Activated CD8-positive, alpha-beta memory T cell treated with anti-CD3 and anti-CD28 coated beads for 24 hours (primary cell): ENCODE results near the gene CELF1.

Experiments used
- DNase-seq: peaks from one replicate; pipeline ENCODE4 v3.0.0-alpha.2; 2020

The CELF1 gene

DNA sequence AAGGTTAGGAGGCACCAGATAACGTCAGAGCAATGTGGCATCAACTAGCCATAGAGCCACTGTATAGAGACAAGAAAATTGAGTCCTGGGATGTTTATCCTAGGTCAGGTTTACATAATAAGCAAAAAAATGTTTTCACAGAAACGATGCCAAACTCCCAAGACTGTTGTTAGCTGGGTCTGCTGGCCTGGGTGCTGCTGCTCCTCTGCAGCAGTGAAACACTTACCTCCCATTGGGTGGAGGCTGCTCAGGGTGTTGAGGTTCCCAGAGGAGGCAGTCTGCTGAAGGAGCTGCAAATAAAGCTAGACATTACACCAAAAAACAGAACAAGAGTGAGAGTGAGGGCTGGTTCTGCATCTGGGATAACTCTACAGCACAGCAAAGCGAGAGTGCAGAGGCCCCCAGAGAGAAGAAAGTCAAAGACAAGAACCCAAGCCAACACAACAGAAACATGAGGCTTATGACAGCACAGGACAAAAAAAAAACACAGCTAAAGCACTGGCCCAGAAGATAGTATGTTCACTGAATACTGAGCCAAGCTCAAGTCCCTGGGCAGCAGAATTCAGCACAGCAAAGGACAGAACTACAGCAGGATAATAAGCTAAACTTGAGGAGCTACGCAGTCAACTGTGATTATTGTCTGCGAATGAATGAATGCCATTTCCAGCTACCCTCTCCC is 74.1 kb downstream of the CELF1 start:
- DNase-seq = no peak

- DNase-seq = no peak
Measured at GRCh38 chr11:47477753-47478152, 75.2 kb downstream of the CELF1 start.

GRCh38 chr11:47477323-47477722 is 75.6 kb downstream of the CELF1 start:
- DNase-seq = no peak

DNA sequence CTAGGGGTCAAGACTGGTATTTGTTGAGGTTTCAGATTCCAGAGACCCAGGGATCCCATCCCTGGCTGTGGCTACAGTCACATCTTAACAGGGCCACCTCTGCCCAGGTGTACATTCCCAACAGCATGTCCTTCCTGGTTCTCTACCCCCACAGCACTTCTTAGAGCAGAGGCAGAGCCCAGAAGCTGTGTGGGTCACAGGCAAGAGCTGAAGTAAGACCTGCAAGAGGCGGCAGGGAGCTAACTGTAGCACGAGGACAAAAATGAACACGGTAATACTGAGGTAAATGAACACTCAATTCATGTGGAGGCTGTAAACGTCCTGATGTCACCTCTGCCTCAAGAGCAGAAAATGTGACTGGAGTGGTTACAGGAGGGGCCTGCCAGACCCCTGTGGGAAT is 82.3 kb downstream of the CELF1 start:
- DNase-seq = no peak

GRCh38 chr11:47469361-47470179 is 83.4 kb downstream of the CELF1 start:
- DNase-seq = no peak

DNA sequence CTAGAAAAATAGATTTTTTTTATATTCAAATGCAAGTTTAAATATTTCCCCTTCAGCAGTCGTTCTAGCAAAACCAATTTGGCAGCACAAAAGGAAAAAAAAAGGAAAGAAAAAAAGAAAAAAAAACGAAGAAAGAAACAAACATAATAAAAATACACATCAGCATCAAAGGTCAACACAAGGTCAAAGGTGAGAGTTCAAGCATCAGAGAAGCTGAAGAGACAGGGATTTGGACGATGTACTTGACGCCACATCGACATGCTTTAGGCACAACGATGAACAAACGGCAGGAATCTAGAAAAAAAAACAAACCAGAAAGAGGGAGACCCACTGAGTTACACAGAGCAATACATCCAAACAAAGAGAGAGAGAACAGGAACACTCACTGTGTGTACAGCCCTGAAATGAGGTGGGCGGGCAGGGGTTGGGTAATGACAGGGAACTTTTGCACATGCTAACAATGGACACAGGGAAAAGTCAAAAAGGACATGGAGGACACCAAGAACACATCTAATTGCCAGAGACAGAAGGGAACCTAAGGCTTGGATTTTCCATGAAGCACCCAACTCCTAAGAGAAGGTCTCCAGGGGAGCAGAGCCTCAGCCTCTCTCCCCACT is 84.2 kb downstream of the CELF1 start:
- no peak for DNase-seq

DNA sequence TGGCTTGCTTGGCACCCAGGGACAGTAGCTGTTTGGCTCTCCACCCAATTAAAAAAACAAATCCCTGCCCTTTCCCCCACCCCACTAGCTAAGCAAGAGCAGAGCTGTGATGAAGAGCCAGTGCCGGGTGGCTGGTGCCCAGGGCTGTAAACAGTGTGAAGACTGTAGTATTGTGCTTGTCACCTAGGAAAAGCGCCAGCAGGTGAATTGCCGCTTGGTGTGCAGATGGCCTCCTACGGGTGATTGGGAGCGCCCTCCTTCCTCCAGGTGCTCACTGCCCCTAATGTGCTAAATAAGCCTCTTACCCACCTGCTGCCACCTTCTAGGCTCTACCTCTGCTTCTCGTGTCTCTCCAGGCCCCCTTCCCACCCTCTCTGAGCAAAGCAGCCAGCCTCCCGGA is 85.6 kb downstream of the CELF1 start:
- DNase-seq = no peak

DNA sequence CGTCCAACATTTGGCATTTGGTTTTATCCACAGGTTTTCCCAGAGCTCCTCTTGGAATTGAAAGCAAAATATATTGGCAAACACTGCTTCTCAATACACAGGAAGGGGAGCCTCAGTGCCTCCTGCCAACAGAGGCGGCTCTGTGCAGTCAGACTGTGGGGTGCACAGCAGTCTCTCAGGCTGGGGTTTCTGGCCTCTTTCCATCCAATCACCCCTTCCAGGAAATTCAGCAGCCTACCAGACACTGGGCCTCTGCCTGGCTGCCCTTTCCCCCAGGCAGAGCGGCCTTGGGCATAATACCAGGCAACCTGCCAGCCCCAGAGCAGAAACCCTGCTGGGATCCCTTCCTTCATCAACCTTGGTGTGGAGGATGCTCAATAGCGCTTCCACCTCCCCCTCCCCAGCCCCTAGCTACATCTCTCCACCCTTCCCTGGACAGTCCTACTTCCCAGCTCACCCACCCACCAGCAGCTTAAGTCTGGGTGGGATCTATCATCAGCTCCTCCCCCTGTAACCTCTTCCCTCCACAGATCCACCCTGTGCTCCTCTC is 86.2 kb downstream of the CELF1 start:
- no peak for DNase-seq

DNA sequence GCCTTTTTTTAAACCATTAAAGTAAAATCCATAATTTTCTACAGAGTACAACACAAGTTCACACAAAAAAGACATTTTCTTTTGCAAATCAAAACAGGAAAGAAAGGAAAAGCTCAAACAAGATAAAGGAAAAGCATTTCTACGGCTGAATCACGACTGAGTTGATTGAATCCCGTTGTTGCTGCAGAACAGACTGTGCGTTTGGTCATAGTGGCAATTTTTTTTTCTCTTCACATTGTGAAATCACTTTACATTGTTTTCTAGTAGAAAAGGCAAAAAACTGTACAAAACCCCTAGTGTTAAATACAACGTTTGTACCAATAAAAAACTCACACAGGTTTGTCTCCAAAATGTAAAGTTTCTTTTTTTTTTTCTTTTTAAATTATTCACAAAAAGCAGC is 86.7 kb downstream of the CELF1 start:
- DNase-seq = no peak

GRCh38 chr11:47464483-47464882 is 88.4 kb downstream of the CELF1 start:
- no peak for DNase-seq

- no peak for DNase-seq
Measured at GRCh38 chr11:47461876-47462275, 91.1 kb downstream of the CELF1 start.

GRCh38 chr11:47460571-47461235 is 92.2 kb downstream of the CELF1 start:
- no peak for DNase-seq

DNA sequence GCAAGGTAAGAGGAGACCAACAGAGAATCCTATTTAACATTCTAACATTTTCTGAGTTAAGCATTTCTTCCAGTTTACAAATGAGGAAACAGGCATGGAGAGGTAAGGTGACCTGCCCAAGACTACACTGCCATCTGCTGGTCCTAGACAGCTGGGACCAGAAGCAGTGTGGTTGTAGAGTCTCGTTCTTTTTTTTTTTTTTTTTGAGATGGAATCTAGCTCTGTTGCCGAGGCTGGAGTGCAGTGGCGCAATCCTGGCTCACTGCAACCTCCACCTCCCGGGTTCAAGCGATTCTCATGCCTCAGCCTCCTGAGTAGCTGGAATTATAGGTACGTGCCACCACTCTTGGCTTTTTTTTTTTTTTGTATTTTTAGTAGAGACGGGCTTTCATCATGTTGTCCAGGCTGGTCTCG is 98.7 kb downstream of the CELF1 start:
- peak; percentile 62 for DNase-seq

DNA sequence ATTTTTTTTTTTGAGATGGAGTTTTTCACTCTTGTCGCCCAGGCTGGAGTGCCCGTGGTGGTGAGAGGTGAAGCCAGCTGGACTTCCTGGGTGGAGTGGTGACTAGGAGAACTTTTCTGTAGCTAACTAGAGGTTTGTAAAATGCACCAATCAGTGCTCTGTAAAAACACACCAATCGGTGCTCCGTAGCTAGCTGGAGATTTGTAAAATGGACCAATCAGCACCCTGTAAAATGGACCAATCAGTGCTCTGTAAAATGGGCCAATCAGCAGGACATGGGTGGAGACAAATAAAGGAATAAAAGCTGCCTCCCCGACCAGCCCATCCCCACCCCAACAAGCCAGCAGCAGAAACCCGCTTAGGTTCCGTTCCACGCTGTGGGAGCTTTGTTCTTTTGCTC is 99.6 kb downstream of the CELF1 start:
- DNase-seq = no peak

- DNase-seq = no peak
Measured at GRCh38 chr11:47451990-47452389, 100.9 kb downstream of the CELF1 start.

GRCh38 chr11:47451436-47451835 is 101.5 kb downstream of the CELF1 start:
- no peak for DNase-seq

DNA sequence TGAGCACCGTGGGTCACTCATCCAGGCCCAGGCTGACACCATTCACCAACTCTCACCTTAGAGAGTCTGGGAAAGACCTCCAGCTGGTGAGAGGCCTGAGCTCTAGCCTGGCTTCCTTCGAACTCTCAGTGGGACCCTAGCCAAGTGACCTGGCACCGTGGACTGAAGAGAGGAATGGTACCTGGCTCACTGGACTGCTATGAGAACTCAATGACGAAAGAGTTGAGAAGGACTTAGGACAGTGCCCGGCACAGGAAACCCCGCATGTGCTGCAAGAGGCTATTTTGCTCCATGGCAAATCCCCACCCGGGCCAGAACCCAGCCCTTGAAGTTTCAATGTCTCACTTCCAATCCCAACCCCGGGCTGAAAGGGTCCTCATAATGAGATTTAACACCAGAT is 103.4 kb downstream of the CELF1 start:
- DNase-seq = no peak

GRCh38 chr11:47448566-47449427 is 104.1 kb downstream of the CELF1 start, which contains the start of gene RAPSN:
Gene RAPSN, minus strand, starts transcription at chr11:47449136. Its CDS starts 172 bp downstream, at chr11:47448964.
- DNase-seq = no peak

- no peak for DNase-seq
Measured at GRCh38 chr11:47447906-47448305, 105.0 kb downstream of the CELF1 start.

- no peak for DNase-seq
Measured at GRCh38 chr11:47446833-47447232, 106.1 kb downstream of the CELF1 start.

GRCh38 chr11:47445840-47446239 is 107.1 kb downstream of the CELF1 start:
- DNase-seq = no peak

DNA sequence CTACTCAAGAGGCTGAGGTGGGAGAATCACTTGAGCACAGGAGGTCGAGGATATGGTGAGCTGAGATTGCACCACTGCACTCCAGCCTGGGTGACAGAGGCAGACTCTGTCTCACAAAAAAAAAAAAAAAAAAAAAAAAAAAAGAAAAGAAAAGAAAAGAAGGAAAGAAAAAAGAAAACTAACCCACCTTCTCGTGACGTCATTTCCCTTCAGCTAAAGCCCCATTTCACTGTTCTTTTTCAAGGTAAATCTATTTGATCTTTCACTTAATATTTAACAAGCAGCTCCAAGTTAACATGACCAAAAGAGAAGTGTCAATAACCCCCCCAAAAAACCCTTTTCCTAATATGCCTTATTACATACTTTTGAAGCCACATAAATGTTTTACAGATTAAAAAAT is 109.1 kb downstream of the CELF1 start:
- DNase-seq = no peak
